HG02852 (cell line): ENCODE measurements around the gene ARL9.
A peak's percentile ranks its signal among the peaks of the same experiment; 100 is the strongest.
"Not testable (repeated sequence)": the region's sequence is repeated elsewhere in the genome, so short reads cannot be mapped to it uniquely, and the experiment has no call there.

Experiments
- ATAC-seq: cut with Tn5 transposase; IDR thresholded peaks from one replicate; pipeline ENCODE4 v1.9.1; 2021; ENCODE audit warnings: mild to moderate bottlenecking, moderate library complexity; ENCODE audit not compliant: unreplicated experiment

ARL9 gene, protein sequence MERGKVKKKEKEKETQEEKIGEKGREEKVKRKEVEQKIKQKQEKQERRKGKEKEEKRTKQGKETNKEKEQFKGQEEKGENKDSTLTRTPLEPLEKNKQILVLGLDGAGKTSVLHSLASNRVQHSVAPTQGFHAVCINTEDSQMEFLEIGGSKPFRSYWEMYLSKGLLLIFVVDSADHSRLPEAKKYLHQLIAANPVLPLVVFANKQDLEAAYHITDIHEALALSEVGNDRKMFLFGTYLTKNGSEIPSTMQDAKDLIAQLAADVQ

DNA sequence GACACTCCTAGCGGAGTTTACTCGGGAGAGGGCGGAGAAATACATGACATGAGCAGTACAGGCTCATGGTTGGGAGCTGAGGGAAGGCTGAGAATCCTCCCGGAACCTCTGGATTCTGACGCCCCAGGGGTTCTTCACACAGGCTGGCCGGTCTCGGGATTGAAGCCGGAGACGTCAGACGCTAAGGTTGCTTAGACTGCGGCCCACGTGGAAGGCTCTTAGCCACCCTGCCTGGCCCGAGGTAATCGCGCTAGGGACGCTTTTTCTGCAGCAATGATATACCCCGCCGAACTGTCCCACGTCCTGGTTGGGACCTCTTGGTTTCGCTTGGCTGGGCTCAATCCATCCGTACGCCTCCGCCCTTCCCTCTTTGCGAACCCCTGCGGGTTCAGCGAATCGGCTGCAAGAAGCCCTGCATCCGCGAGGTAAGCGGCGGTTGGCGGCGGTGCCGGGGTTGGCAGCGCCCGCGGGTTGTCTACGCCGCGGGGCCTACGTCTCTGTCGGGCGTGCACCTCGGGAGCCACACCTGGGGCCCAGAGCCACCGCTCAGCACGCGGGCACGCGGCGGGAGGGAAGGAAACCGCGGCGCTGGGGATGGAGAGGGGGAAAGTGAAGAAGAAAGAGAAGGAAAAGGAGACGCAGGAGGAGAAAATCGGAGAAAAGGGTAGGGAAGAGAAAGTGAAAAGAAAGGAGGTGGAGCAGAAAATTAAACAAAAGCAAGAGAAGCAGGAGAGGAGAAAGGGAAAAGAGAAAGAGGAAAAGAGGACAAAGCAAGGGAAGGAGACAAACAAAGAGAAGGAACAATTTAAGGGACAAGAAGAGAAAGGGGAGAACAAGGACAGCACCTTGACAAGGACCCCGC lies at the start of gene ARL9:
Gene ARL9, plus strand, starts transcription at position 523 of the 862 bp plus-strand sequence. Its CDS starts 72 bp downstream, at position 595.
- peak; percentile 71 for ATAC-seq

- ATAC-seq = no peak
These were observed 45.5 kb upstream of the ARL9 start for GRCh38 chr4:56460085-56460484.

DNA sequence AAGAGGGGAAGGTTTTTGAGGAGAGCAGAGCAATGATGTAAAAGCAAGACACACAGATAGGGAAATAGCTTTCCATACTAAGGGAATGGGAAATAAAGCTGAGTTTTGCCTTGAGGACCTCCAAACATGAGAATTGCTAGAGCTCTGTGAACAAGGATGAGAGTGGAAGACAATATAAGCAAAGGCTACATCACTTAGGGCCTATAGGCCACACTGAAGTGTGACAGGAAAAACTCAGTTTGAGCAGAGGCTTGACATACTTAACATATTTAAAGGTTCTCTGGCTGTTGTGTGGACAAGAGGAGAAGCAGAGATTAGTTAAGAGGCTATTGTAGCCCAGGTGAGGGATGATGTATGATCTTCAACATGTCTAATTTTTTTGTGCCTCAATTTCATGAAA lies 43.4 kb upstream of the ARL9 start:
- no peak for ATAC-seq

DNA sequence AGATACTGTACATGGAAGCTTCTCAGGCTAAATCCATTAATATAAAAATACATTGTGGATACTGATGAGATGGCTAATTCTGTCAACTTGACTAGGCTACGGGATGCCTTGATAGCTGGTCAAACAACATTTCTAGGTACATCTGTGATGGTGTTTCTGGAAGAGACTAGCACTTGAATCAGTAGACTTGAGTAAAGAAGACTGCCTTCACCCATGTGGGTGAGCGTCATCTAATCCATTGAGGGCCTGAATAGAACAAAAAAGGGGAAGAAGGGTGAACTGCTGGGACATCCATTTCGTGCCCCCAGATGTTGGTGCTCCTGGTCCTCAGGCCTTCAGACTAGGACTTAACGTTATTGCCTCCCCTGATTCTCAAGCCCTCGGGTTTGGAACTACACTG lies 41.9 kb upstream of the ARL9 start:
- ATAC-seq = no peak

- no peak for ATAC-seq
These were observed 41.0 kb upstream of the ARL9 start for GRCh38 chr4:56464581-56464980.

DNA sequence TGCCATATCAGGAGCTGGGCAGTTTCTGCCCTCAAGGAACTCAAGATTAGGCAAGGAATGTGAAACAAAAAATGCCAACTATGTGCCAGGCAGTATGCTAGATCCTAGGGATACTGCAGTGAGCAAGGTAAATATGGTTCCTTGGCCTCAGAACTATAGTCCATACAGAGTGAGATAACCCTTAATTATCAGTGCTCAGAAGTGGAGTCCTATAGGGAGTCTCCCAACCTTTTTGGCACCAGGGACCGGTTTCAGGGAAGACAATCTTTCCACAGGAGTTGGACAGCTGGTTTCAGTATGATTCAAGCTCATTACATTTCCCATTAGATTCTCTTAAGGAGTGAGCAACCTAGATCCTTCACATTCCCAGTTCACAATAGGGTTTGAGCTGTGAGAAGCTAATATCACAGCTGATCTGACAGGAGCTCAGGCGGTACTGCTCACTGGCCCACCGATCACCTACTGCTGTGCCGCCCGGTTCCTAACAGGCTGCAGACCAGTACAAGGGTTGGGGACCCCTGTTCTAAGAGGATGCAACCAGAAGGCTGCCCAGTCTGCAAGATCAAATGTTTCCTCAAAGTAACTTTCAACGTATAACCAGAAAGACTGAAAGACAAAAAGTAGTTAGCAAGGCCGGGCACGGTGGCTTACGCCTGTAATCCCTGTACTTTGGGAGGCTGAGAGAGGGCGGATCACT lies 39.8 kb upstream of the ARL9 start:
- no peak for ATAC-seq

DNA sequence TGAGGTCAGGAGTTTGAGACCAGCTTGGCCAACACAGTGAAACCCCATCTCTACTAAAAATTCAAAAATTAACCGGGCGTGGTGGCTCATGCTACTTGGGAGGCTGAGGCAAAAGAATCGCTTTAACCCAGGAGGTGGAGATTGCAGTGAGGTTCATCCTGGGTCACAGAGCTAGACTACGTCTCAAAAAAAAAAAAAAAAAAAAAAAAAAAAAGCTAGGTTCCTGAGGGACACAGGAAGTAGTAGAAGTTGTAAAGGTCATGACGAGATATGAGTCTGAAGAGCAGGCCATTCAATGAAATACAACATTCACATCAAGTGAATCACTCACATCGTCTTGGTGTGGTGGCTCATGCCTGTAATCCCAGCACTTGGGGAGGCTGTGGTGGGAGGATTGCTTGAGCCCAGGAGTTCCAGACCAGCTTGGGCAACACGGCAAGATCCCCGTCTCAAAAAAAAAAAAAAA lies 39.3 kb upstream of the ARL9 start:
- not testable (repeated sequence) for ATAC-seq

GRCh38 chr4:56466910-56467283 lies 38.7 kb upstream of the ARL9 start:
- no peak for ATAC-seq

DNA sequence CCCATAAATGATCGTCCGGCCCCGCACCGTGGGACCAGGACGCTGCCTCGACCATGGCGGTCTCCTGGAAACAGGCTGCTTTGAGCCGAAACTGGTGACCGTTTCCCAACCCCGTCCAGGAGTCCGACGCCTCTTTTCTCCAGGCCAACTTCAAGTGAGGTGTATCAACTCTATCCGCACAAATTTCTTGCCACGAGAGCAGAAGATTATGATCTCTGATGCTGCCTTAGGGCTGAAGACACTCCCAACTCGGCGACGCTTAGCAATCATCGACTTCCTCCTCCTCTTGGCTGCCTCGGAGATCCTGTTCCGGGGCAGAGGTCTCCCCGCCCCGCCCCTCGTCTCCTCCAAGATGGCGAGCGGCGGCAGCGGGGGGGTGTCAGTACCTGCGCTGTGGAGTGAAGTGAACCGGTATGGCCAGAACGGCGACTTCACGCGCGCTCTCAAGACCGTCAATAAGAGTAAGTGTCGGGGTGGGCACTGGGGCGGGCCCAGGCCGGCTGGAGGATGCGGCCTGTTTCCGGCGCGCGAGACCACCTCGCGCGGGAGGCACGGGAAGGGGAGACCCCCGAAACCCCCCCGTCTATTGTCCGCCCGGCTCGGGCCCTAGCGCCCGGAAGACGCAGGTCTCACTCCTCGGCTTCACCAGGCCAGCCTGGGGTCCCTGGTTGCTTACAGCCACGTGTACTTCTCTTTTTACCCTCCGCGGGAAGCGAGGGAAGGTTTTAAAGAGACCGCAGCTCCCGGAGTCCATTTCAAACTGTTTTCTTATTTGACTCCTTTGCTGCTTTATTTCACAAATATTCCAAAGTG lies 38.1 kb upstream of the ARL9 start, which contains the start of gene SRP72:
Gene SRP72, plus strand, starts transcription at position 334 of the 813 bp plus-strand sequence. Its CDS starts 19 bp downstream, at position 353.
- ATAC-seq = peak; percentile 93

- ATAC-seq = peak; percentile 46
These were observed 37.5 kb upstream of the ARL9 start for GRCh38 chr4:56468097-56468422.

DNA sequence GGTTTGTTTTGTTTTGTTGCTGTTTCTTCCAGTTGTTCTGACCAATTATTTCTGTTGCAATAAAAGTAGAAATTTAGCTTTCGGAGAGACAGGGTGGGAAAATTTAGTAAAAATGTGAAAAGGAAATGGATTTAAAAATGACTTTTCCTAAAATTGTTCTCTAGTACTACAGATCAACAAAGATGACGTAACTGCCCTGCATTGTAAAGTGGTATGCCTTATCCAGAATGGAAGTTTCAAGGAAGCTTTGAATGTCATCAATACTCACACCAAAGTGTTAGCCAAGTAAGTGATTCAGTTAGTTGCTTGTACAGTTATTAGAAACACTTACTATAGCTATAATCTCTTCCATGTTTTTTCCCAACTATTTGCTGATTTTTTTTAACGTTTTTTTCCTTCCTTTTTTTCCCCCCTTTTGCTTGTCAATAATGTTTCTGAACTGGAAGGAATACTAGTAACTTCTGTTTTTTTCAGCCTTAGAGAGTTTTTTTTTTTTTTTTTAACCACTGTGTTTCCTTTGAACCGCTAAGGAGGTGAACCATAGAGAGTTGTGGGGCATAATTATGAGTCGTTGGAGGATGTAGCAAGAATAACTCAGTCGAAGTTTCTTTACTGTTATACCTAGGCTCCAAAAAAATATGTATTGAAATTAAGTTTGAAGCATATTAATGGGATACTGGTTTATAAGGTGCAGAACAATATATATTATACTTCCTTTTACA lies 35.9 kb upstream of the ARL9 start:
- ATAC-seq = no peak

DNA sequence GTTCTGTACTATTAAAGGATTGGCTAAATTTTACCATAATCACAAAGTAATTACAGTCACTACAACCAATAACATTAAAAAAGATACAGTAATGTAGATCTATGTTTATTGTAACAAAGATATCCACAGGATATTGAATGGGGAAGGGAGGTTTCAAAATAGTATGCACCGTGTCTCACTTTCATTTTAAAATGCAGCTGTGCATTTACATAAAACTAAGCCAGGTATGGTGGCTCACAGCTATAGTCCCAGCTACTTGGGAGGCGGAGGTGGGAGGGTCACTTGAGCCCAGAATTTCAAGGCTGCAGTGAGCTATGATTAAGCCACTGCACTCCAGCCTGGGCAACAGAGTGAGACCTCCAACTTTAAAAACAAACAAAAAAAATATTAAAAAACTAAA lies 29.7 kb upstream of the ARL9 start:
- peak; percentile 93 for ATAC-seq

DNA sequence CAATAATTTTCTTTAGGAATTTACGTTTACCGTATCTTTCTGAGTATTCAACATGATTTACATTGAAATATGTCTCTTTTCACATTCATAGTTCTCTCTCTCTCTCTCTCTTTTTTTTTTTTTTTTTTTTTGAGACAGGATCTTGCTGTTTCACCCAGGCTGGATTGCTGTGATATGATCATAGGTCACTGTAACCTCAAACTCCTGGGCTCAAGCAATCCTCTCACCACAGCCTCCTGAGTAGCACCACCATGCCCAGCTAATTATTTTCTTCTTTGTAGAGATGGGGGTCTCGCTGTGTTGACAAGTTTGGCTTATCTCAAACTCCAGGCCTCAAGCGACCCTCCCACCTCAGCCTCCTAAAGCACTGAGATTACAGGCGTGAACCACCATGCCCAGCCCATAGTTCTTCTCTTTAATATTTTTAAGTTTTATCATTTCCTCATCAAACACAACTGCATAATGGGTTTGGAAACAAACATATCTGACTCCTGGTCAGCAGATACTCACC lies 28.3 kb upstream of the ARL9 start:
- no peak for ATAC-seq

GRCh38 chr4:56480691-56481090 lies 24.9 kb upstream of the ARL9 start:
- ATAC-seq = no peak

- ATAC-seq = no peak
These were observed 9.3 kb upstream of the ARL9 start for GRCh38 chr4:56496241-56496640.

- ATAC-seq = no peak
These were observed 5.5 kb downstream of the ARL9 start for GRCh38 chr4:56511098-56511497.

DNA sequence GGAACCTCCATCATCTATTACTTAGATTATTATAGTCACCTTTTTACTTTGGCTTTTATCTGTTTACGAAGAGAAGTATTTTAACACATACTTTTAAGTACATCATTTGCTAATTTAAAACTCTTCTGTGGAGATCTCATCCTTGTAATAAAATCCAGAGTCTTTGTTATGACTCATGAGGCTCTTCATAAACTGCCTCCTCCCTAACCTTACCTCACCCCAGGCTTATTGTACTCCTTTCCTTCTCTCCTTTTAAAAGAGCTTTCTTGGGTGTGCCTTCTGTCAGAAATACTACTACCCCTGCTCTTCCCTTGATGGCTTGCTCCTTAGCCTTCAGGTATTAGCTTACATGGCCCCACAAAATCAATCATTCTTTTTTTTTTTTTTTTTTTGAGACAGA lies 6.6 kb downstream of the ARL9 start:
- ATAC-seq = no peak

DNA sequence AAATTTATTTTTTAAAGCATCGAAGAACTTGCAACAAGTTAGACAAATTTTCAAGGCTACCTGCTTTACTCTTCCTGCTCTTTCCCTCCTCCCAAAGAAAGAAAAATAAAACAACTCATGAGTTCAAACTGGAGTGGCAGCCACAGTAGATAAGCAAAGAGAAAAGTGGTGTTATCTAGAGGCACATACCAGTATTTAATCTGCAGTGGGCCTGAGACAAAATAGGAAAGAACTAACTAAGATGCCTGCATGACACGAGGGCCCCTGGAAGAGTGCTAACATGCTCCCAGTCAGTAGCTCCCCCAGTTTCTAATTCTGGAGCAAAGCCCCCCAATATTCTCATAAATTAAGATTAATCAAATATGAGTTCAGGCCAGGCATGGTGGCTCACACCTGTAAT lies 7.9 kb downstream of the ARL9 start:
- no peak for ATAC-seq

DNA sequence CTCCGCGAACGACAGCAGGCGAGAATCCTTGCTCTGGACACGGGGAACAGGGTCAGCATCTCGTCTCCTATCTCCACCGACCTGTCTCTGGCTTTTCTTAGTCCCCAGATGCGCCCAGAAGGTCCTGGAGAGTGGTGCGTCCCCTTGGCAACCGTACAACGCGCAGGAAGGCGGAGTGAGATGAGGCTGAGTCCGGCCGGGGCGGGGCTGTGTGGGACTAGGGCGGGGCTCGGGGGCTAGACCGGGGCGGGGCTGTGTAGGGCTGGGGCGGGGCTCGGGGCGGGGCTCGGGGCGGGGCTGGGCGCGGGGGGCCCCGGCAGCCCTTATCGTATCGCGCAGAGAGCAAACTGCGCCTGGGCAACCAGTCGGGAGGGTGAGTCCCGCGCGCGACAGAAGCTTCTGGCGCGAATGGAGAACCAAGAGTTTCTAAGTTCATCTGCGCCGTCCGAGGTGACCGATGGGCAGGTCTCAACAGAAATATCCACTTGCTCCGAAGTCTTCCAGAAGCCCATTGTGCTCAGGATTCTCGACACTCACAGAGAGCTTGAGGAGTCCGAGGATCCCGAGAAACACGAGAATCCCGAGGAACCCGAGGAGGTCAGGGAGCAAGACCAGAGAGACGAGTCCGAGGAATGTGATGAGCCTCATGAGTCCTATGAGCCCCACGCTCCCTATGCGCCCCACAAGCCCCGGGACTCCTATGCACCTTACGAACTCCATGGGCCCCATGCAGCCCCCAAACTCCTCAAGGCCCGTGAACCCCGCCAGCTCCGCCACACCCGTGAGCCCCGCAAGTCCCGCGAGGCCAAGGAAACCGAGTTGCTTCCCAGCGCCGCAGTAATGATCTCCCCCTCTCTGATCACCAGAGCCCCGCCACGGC lies 24.9 kb downstream of the ARL9 start:
- peak; percentile 100 for ATAC-seq
